ENCODE data around the gene ZNF700.
"Not testable (repeated sequence)": the region's sequence is repeated elsewhere in the genome, so short reads cannot be mapped to it uniquely, and the experiment has no call there.

Gene ZNF700

DNA sequence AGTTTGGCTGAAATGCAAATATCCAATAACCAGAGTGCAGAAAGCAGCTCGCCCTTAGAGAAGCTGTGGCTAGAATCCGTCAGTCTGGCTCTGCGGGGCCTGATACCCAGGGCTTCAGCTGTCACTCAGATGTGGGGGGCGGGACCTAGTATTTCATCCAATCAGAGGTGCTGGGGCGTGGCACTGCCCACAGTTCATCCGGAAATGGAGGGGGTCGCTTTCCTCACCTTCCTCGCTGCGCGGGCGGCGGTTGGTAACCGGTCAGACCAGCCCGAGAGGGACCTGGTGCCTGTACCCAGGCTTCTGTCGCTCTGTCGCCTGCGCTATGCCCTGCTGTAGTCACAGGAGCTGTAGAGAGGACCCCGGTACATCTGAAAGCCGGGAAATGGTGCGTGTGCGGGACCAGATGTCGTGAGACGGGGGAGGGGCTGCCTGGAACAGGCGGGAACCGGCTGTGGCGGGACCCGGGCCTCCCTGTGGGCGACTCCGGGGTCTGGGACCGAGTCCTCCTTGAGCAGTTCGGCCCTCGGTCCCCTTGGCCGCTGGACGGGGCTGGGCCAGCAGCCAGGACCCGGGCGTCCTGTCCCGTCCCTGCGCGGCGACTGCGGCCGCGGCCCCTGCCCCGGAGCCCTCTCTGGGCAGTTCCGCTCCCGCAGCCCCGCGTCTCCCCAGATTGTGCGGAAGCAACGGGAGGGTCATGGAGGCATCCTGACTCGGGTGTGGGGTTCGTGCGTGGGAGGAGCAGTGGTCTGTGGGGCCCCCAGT, at the start of gene ZNF700:
Gene ZNF700 (plus strand): TSS at position 222 of the 765 bp plus-strand sequence. CDS start 104 bp downstream, at position 326.
- Histone ChIP-seq H3K4me1 (ENCODE audit: control insufficient read depth, low read length) (peaks cover 21% of the 10 kb centered on the region), H3K79me2 (ENCODE audit: control insufficient read depth, low read length) (peaks cover 50% of the 10 kb centered on the region)
- no peak for TF ChIP-seq EZH2phosphoT487 (IDR thresholded peaks at IDR 0.05; ENCODE audit: borderline replicate concordance, low read length)
- TF ChIP-seq, protein P1, sequence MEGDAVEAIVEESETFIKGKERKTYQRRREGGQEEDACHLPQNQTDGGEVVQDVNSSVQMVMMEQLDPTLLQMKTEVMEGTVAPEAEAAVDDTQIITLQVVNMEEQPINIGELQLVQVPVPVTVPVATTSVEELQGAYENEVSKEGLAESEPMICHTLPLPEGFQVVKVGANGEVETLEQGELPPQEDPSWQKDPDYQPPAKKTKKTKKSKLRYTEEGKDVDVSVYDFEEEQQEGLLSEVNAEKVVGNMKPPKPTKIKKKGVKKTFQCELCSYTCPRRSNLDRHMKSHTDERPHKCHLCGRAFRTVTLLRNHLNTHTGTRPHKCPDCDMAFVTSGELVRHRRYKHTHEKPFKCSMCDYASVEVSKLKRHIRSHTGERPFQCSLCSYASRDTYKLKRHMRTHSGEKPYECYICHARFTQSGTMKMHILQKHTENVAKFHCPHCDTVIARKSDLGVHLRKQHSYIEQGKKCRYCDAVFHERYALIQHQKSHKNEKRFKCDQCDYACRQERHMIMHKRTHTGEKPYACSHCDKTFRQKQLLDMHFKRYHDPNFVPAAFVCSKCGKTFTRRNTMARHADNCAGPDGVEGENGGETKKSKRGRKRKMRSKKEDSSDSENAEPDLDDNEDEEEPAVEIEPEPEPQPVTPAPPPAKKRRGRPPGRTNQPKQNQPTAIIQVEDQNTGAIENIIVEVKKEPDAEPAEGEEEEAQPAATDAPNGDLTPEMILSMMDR (IDR thresholded peaks at IDR 0.05; ENCODE audit: low read depth, low read length, poor library complexity, severe bottlenecking) = no peak

DNA sequence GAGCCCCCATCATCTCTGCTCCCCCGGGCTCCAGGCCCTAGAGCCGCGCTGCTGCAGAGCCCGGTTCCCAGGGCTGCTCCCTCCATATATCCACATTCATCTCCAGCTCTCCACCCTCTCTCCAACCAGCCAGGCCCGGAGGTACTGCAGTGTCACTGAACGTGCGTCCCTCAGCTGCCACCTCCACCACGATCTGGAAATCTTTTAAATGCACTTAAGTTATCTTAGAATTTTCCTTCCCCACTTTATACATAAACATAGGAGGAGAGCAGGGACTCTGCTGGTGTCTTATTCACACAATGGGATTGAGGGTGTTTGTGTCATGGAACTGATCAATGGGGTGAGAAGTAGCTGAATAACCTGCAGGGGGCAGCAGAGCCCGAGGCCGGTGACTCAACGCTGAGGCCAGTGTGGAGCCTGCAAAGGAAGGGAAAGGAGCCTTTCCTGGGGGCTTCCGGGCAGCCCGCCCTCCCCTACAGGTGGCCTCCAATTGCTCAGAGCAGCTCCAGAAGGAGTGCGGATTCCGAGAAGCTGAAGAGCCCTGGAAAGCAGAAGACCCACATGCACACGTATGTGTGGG, 45.1 kb upstream of the ZNF700 start:
- H3K27ac ChIP-seq (ENCODE audit: low read depth, low read length); H3K4me3 ChIP-seq (ENCODE audit: low read length): not testable (repeated sequence)

More for the DNA sequence above, at the start of gene ZNF700:
- Histone ChIP-seq H3K27me3 (ENCODE audit: control insufficient read depth, low read length) (no peaks in the 10 kb centered on the region), H3K36me3 (ENCODE audit: control insufficient read depth, low read length) (peaks cover 41% of the 10 kb centered on the region), H3K27ac (ENCODE audit: low read depth, low read length) (peak within 1 kb of the TSS; percentile 86), H3F3A (ENCODE audit: control insufficient read depth, insufficient read depth) (0 out of 2 replicates have a peak, but pooled peaks cover 5% of the 10 kb centered on the region), H3K9me2 (replicated peaks; ENCODE audit: control insufficient read depth, low read length) (no peaks in the 10 kb centered on the region), H3K4me2 (ENCODE audit: low read length) (peak within 1 kb of the TSS; percentile 74), H3K9me3 (ENCODE audit: control insufficient read depth, insufficient read depth, low read length) (peaks cover 13% of the 10 kb centered on the region), H4K20me1 (ENCODE audit: control insufficient read depth, insufficient read depth, low read depth, low read length) (no peaks in the 10 kb centered on the region), H3K4me3 (ENCODE audit: low read length) (peak within 1 kb of the TSS; percentile 92)

DNA sequence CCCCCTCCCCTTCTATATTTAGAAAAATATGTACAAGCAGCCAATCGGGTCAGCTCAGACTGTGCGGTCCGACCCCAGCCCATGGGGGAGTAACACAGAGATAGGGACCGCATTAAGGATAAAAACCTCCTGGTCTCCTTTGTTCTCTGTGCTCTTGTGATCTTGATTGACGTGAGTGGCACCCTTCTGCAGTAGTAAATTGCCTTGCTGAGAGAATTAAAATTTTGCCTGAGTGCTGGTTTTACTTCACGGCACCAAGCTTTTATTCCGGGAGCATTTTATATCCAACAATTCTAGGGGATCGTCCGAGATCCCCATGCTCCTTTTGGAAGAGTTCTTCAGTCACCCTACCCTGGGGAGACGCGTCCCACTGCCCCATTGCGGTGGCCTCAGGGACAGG, 44.3 kb upstream of the ZNF700 start:
- H3K27me3 ChIP-seq (ENCODE audit: control insufficient read depth, low read length) = no peaks in the 10 kb centered on the region; the same call in 1 of the 2 replicates
- no peak overlapping the region for H3K4me2 ChIP-seq (ENCODE audit: low read length)
- H3F3A ChIP-seq (ENCODE audit: control insufficient read depth, insufficient read depth) = no peaks in the 10 kb centered on the region
- no peaks in the 10 kb centered on the region for H3K9me3 ChIP-seq (ENCODE audit: control insufficient read depth, insufficient read depth, low read length)
- no peak overlapping the region for H3K4me3 ChIP-seq (ENCODE audit: low read length)
- no peaks in the 10 kb centered on the region for H3K79me2 ChIP-seq (ENCODE audit: control insufficient read depth, low read length)
- no peaks in the 10 kb centered on the region for H3K4me1 ChIP-seq (ENCODE audit: control insufficient read depth, low read length)
- H4K20me1 ChIP-seq (ENCODE audit: control insufficient read depth, insufficient read depth, low read depth, low read length) = no peaks in the 10 kb centered on the region
- no peak overlapping the region for H3K27ac ChIP-seq (ENCODE audit: low read depth, low read length)
- TF ChIP-seq, protein P1 (IDR thresholded peaks at IDR 0.05; ENCODE audit: low read depth, low read length, poor library complexity, severe bottlenecking) = no peak
- TF ChIP-seq EZH2phosphoT487 (IDR thresholded peaks at IDR 0.05; ENCODE audit: borderline replicate concordance, low read length) = no peak
- no peaks in the 10 kb centered on the region for H3K36me3 ChIP-seq (ENCODE audit: control insufficient read depth, low read length)
- H3K9me2 ChIP-seq (replicated peaks; ENCODE audit: control insufficient read depth, low read length) = no peaks in the 10 kb centered on the region

More for the DNA sequence above, 45.1 kb upstream of the ZNF700 start:
- TF ChIP-seq, protein P1 (IDR thresholded peaks at IDR 0.05; ENCODE audit: low read depth, low read length, poor library complexity, severe bottlenecking) = peak; percentile 66
- H4K20me1 ChIP-seq (ENCODE audit: control insufficient read depth, insufficient read depth, low read depth, low read length); H3K27me3 ChIP-seq (ENCODE audit: control insufficient read depth, low read length); H3K9me2 ChIP-seq (replicated peaks; ENCODE audit: control insufficient read depth, low read length); H3K9me3 ChIP-seq (ENCODE audit: control insufficient read depth, insufficient read depth, low read length); H3K79me2 ChIP-seq (ENCODE audit: control insufficient read depth, low read length); H3F3A ChIP-seq (ENCODE audit: control insufficient read depth, insufficient read depth); H3K4me1 ChIP-seq (ENCODE audit: control insufficient read depth, low read length); H3K36me3 ChIP-seq (ENCODE audit: control insufficient read depth, low read length); H3K4me2 ChIP-seq (ENCODE audit: low read length): not testable (repeated sequence)
